ENCODE data around the gene HSPA1B.
A peak's percentile ranks its signal among the peaks of the same experiment; 100 is the strongest.
"Not testable (repeated sequence)": the region's sequence is repeated elsewhere in the genome, so short reads cannot be mapped to it uniquely, and the experiment has no call there.

Gene HSPA1B

DNA sequence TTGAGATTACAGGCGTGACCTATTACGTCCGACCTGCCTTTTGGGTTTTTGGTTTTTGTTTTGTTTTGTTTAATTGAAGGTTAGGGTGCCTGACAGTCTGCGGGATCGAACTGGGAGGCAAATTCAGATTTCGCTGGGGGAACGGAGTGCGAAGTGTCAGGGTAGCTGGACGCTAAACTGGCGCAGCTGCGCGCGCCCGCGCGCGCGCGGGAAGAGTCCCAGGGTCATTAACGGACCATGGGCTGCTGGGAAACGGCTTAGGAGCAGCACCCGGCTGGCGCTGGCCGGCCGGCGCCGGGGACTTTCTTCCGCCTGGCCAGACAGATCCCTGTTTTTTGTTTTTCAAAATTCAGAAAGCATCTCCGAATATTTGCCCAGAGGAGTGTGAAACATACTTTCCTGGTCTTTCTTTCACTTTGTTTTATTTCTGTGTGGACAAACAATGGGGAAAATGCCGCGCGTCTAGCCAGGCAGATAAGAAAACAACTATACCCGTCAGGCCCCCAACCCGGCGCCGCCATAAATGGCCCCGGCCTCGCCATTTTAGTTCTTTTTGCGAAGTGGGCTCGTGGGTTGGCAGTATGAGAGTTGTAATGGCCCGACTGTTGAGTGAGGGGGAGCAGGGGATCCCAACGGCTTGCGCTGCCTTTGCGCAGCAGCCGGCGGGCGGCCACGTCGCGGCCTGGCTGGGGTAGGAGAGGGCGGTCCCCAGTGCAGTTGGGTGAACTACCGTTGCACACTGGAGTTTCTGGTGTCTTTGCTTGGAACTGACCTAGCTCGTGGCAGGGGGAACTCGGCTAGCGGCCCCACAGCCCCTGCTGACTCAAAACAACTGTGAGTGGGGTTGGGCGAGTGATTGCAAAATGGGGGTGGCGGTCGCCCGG, 7.1 kb downstream of the HSPA1B start:
- Histone ChIP-seq H3K27me3 (ENCODE audit: control insufficient read depth, insufficient read depth, low read length) (no peaks in the 10 kb centered on the region), H3K4me1 (ENCODE audit: control insufficient read depth, insufficient read depth, low read length) (peaks cover 34% of the 10 kb centered on the region), H3K36me3 (ENCODE audit: insufficient read depth, low read length) (peaks cover 37% of the 10 kb centered on the region), H3K4me3 (ENCODE audit: low read length) (peak overlapping the region; percentile 97), H3K4me2 (ENCODE audit: low read length) (peak overlapping the region; percentile 95), H3K9me3 (replicated peaks; ENCODE audit: low read length) (no peaks in the 10 kb centered on the region), H3K9ac (ENCODE audit: low read depth, low read length) (peak overlapping the region; percentile 99)

DNA sequence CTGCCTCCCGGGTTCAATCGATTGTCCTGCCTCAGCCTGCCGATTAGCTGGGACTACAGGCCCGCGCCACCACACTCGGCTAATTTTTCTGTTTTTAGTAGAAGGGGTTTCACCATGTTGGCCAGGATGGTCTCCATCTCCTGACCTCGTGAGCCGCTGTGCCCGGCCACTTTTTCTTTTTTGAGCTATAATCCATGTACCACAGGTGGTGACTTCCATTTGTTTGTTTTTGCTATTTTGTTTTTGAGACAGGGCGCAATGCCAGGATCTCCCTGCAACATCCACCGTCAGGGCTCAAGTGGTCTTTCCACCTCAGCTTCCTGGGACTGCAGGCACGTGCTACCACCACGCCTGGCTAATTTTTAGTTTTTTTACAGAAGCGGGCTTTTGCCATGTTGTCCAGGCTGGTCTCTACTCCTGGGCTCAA, 8.5 kb downstream of the HSPA1B start:
- no peaks in the 10 kb centered on the region for H3K9me3 ChIP-seq (replicated peaks; ENCODE audit: low read length)
- H3K27me3 ChIP-seq (ENCODE audit: control insufficient read depth, insufficient read depth, low read length): no peaks in the 10 kb centered on the region
- H3K36me3 ChIP-seq (ENCODE audit: insufficient read depth, low read length): peaks cover 51% of the 10 kb centered on the region
- peak overlapping the region; percentile 95 for H3K4me2 ChIP-seq (ENCODE audit: low read length)
- H3K4me1 ChIP-seq (ENCODE audit: control insufficient read depth, insufficient read depth, low read length): peaks cover 31% of the 10 kb centered on the region
- peak overlapping the region; percentile 99 for H3K9ac ChIP-seq (ENCODE audit: low read depth, low read length)
- peak overlapping the region; percentile 97 for H3K4me3 ChIP-seq (ENCODE audit: low read length)

DNA sequence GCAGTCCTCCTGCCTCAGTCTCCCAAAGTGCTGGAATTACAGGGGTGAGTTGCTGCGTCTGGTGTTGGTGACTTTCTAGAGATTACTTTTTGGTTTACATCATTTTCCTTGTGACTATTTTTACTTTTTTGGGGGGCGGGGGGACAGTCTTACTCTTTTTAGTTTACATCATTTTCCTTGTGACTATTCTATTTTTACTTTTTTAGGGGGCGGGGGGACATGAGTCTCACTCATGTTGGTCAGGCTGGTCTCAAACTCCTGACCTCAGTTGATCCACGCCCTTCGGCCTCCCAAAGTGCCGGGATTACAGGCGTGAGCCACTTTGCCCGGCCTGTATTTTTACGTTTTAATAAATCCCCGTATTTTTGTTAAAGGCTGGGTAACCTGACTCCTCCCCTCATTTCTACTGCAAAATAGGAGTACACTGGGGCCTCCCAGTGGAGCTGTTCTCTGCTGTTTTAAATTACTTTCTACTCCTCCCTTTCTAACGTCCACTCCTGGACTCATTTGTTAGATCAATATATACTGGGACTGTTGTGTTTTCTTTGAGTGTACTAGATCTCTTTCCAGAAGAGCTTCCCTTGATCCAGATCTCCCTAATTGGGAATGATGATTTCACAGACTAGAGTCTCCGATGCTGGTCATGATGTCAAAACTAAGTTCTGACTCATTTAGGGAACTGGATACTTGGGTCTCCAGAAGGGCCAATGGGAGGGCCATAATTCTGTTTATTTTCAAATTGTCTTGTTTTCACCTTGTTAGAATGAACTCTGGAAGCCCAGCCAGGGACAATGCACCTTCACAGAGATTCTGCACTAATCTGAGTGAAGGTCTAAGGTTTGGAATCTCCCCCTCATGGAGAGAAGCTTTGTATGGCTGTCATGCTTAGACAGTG, 9.2 kb downstream of the HSPA1B start:
- Histone ChIP-seq H3K9ac (ENCODE audit: low read depth, low read length) (peak overlapping the region; percentile 99), H3K4me2 (ENCODE audit: low read length) (peak overlapping the region; percentile 95), H3K4me1 (ENCODE audit: control insufficient read depth, insufficient read depth, low read length) (peaks cover 25% of the 10 kb centered on the region), H3K4me3 (ENCODE audit: low read length) (peak overlapping the region; percentile 97), H3K36me3 (ENCODE audit: insufficient read depth, low read length) (peaks cover 52% of the 10 kb centered on the region), H3K9me3 (replicated peaks; ENCODE audit: low read length) (no peaks in the 10 kb centered on the region), H3K27me3 (ENCODE audit: control insufficient read depth, insufficient read depth, low read length) (no peaks in the 10 kb centered on the region)

DNA sequence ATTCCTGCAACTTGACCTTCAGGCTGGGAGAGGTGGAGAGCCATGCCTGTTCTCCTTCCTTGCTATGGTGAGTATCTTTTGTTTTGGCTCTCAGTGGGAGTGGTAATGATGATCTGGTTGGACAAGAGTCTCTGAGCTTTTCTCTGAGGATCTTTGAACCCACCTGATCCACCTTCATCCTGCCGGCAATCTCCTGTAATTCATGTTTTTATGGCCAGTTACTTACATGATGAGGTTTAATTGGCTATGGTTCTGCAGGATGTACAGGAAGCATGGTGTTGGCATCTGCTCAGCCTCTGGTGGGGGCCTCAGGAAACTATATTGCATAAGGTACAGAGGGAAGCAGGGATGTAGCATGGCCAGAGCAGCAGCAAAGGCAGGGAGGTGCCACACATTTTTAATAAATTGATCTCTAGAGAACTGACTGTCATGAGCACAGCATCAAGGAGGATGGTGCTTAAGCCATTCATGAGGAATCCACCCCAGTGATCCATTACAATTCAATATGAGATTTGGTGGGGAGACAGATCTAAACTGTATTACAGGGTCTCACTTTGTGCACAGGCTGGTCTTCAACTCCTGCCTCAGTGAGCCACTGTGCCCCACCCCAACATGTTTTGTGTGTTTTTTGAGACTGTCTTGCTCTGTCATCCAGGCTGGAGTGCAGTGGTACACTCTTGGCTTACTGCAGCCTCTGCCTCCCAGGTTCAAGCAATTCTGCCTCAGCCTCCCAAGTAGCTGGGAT, 10.0 kb downstream of the HSPA1B start:
- Histone ChIP-seq H3K27me3 (ENCODE audit: control insufficient read depth, insufficient read depth, low read length) (no peaks in the 10 kb centered on the region), H3K4me1 (ENCODE audit: control insufficient read depth, insufficient read depth, low read length) (peaks cover 25% of the 10 kb centered on the region), H3K4me3 (ENCODE audit: low read length) (peak overlapping the region; percentile 97), H3K9ac (ENCODE audit: low read depth, low read length) (peak overlapping the region; percentile 99), H3K36me3 (ENCODE audit: insufficient read depth, low read length) (peaks cover 52% of the 10 kb centered on the region), H3K4me2 (ENCODE audit: low read length) (peak overlapping the region; percentile 95), H3K9me3 (replicated peaks; ENCODE audit: low read length) (no peaks in the 10 kb centered on the region)

DNA sequence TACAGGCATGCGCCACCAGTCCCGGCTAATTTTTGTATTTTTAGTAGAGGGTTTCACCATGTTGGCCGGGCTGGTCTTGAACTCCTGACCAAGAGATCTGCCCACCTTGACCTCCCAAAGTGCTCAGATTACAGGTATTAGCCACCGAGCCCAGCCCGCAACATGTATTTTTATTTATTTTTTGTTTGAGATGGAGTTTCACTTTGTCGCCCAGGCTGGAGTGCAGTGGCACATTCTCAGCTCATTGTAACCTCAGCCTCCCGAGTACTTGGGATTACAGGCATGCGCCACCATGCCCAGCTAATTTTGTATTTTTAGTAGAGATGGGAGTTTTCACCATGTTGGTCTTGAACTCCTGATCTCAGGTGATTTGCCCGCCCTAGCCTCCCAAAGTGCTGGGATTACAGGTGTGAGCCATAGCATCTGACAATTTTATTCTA, 10.6 kb downstream of the HSPA1B start:
- Histone ChIP-seq H3K9ac (ENCODE audit: low read depth, low read length) (peak overlapping the region; percentile 99), H3K4me3 (ENCODE audit: low read length) (peak overlapping the region; percentile 97), H3K4me1 (ENCODE audit: control insufficient read depth, insufficient read depth, low read length) (peaks cover 25% of the 10 kb centered on the region), H3K36me3 (ENCODE audit: insufficient read depth, low read length) (peaks cover 52% of the 10 kb centered on the region), H3K4me2 (ENCODE audit: low read length) (peak overlapping the region; percentile 95)
- H3K27me3 ChIP-seq (ENCODE audit: control insufficient read depth, insufficient read depth, low read length); H3K9me3 ChIP-seq (replicated peaks; ENCODE audit: low read length): not testable (repeated sequence)

DNA sequence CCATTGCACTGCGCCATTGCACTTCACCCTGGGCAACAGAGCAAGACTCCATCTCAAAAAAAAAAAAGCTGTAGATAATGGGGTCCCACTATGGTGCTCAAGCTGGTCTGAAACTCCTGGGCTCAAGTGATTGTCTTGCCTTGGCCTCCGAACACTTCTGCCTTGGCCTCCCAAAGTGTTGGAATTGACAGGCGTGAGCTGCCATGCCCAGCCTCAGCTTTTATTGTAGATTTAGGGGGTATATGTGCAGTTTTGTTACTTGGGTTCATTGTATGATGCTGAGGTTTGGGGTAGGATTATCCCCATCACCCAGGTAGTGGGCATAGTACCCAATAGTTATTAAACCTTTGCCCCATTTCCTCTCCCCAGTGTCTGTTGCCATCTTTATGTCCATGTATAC, 11.4 kb downstream of the HSPA1B start:
- H3K4me1 ChIP-seq (ENCODE audit: control insufficient read depth, insufficient read depth, low read length): peaks cover 22% of the 10 kb centered on the region
- H3K27me3 ChIP-seq (ENCODE audit: control insufficient read depth, insufficient read depth, low read length): no peaks in the 10 kb centered on the region
- no peaks in the 10 kb centered on the region for H3K9me3 ChIP-seq (replicated peaks; ENCODE audit: low read length)
- no peak overlapping the region for H3K4me3 ChIP-seq (ENCODE audit: low read length)
- H3K36me3 ChIP-seq (ENCODE audit: insufficient read depth, low read length): peaks cover 52% of the 10 kb centered on the region
- H3K4me2 ChIP-seq (ENCODE audit: low read length): peak overlapping the region; percentile 95
- H3K9ac ChIP-seq (ENCODE audit: low read depth, low read length): no peak overlapping the region

DNA sequence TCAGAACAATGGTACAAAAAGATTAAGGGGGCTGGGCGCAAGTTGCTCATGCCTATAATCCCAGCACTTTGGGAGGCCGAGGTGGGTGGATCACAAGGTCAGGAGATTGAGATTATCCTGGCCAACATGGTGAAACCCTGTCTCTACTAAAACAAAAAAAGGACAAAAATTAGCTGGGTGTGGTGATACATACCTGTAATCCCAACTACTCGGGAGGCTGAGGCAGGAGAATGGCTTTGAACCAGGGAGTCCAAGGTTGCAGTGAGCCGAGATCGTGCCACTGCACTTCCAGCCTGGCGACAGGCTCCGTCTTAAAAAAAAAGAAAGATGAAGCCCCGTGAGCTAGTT, 12.2 kb downstream of the HSPA1B start:
- H3K4me3 ChIP-seq (ENCODE audit: low read length): not testable (repeated sequence)
- peaks cover 18% of the 10 kb centered on the region for H3K4me1 ChIP-seq (ENCODE audit: control insufficient read depth, insufficient read depth, low read length)

DNA sequence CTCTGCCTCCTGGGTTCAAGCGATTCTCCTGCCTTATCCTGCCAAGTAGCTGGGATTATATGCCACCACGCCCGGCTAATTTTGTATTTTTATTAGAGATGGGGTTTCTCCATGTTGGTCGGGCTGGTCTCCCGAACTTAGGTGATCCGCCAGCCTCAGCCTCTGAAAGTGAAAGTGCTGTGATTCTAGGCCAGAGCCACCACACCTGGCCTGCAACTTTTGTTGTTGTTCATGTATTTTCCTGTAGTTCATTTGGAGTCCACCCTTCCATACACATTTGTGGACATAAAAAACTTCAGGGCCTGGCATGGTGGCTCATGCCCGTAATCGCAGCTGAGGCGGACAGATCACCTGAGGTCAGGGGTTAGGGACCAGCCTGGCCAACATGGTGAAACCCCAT, 14.5 kb downstream of the HSPA1B start:
- Histone ChIP-seq H3K4me3 (ENCODE audit: low read length) (no peak overlapping the region), H3K4me2 (ENCODE audit: low read length) (no peak overlapping the region), H3K4me1 (ENCODE audit: control insufficient read depth, insufficient read depth, low read length) (peaks cover 11% of the 10 kb centered on the region), H3K9me3 (replicated peaks; ENCODE audit: low read length) (no peaks in the 10 kb centered on the region), H3K27me3 (ENCODE audit: control insufficient read depth, insufficient read depth, low read length) (no peaks in the 10 kb centered on the region), H3K9ac (ENCODE audit: low read depth, low read length) (no peak overlapping the region), H3K36me3 (ENCODE audit: insufficient read depth, low read length) (peaks cover 41% of the 10 kb centered on the region)

More for the DNA sequence above, 12.2 kb downstream of the HSPA1B start:
- H3K27me3 ChIP-seq (ENCODE audit: control insufficient read depth, insufficient read depth, low read length); H3K9me3 ChIP-seq (replicated peaks; ENCODE audit: low read length); H3K9ac ChIP-seq (ENCODE audit: low read depth, low read length); H3K4me2 ChIP-seq (ENCODE audit: low read length): not testable (repeated sequence)
- peaks cover 52% of the 10 kb centered on the region for H3K36me3 ChIP-seq (ENCODE audit: insufficient read depth, low read length)

DNA sequence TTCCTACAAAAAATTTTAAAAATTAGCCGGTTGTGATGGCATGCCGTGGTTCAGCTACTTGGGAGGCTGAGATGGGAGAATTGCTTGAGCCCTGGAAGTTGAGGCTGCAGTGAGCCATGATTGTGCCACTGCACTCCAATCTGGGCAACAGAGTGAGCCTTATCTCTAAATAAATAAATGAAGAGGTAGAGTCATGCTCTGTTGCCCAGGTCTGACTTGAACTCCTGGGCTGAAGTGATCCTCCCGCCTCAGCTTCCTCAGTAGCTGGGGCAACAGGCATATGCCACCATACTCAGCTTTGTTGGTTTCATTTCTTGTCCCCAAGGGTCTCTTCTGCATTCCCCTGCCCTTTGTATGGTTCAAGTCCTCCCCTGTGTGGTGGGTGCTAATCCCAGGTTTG, 17.0 kb downstream of the HSPA1B start:
- Histone ChIP-seq H3K4me3 (ENCODE audit: low read length) (no peak overlapping the region), H3K4me1 (ENCODE audit: control insufficient read depth, insufficient read depth, low read length) (no peaks in the 10 kb centered on the region), H3K9me3 (replicated peaks; ENCODE audit: low read length) (no peaks in the 10 kb centered on the region), H3K36me3 (ENCODE audit: insufficient read depth, low read length) (peaks cover 16% of the 10 kb centered on the region), H3K27me3 (ENCODE audit: control insufficient read depth, insufficient read depth, low read length) (no peaks in the 10 kb centered on the region), H3K4me2 (ENCODE audit: low read length) (no peak overlapping the region), H3K9ac (ENCODE audit: low read depth, low read length) (no peak overlapping the region)

DNA sequence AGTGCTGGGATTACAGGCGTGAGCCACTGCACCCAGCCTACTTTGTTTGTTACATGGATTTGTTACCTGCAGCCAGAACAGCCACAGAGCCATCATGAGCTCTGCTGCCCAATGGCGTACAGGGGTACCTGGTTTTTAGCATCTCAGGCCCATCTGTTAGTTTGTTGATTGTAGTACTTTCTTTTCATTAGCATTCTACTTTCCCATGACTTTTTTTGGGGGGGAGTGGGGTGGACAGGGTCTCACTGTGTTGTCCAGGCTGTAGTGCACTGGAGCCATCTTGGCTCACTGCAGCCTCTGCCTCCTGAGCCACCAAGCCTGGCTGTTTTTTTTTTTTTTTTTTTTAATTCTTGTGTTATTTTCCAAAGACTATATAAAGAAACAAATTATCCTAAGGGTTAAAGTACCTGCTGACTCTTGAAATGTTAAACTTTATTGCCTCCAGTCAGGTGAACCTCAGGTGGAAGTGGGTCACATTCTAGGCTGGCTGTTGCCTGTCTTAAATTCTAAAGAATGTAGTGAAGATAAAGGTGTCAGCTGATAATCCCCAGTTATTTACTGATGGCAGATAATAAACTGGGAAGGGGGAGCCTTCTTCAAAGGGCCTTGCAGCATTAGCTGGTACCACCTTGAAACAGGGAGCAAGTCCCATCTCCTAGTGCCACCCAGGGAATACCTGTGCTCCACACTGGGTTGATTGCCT, 19.9 kb downstream of the HSPA1B start:
- H3K9me3 ChIP-seq (replicated peaks; ENCODE audit: low read length): no peaks in the 10 kb centered on the region
- no peak overlapping the region for H3K4me3 ChIP-seq (ENCODE audit: low read length)
- no peak overlapping the region for H3K4me2 ChIP-seq (ENCODE audit: low read length)
- H3K27me3 ChIP-seq (ENCODE audit: control insufficient read depth, insufficient read depth, low read length): no peaks in the 10 kb centered on the region
- H3K4me1 ChIP-seq (ENCODE audit: control insufficient read depth, insufficient read depth, low read length): peaks cover 3% of the 10 kb centered on the region
- no peak overlapping the region for H3K9ac ChIP-seq (ENCODE audit: low read depth, low read length)
- no peaks in the 10 kb centered on the region for H3K36me3 ChIP-seq (ENCODE audit: insufficient read depth, low read length)
